Stomach smooth muscle (tissue), 2 donors: ENCODE data around the gene ZBTB34.

Experiments
- H3K27ac ChIP-seq: one replicate; pipeline ENCODE4 v1.7.0; 2013; ENCODE audit warnings: mild to moderate bottlenecking, low read length, inconsistent platforms
- H3K27me3 ChIP-seq, 2 donors: one replicate each; pipeline ENCODE4 v1.7.0; 2013; ENCODE audit warnings: low read length in 2 of 2; ENCODE audit not compliant: insufficient read depth in 2 of 2, control insufficient read depth in 1 of 2
- H3K36me3 ChIP-seq, 2 donors: one replicate each; pipeline ENCODE4 v1.7.0; 2013; ENCODE audit warnings: low read length in 2 of 2; ENCODE audit not compliant: control insufficient read depth in 2 of 2, insufficient read depth in 2 of 2
- H3K4me1 ChIP-seq: one replicate; pipeline ENCODE4 v1.7.0; 2013; ENCODE audit warnings: low read length; ENCODE audit not compliant: control insufficient read depth, insufficient read depth
- H3K4me3 ChIP-seq, 2 donors: one replicate each; pipeline ENCODE4 v1.7.0; 2013; ENCODE audit warnings: low read length in 2 of 2
- H3K9ac ChIP-seq, 2 donors: one replicate each; pipeline ENCODE4 v1.7.0; 2013; ENCODE audit warnings: low read length in 2 of 2, mild to moderate bottlenecking in 1 of 2
- H3K9me3 ChIP-seq, 2 donors: one replicate each; pipeline ENCODE4 v1.7.0; 2013; ENCODE audit warnings: low read length in 2 of 2; ENCODE audit not compliant: control insufficient read depth in 2 of 2
- donor health status: healthy.
- donor health status: Pancreatic carcinoma.

The ZBTB34 gene

DNA sequence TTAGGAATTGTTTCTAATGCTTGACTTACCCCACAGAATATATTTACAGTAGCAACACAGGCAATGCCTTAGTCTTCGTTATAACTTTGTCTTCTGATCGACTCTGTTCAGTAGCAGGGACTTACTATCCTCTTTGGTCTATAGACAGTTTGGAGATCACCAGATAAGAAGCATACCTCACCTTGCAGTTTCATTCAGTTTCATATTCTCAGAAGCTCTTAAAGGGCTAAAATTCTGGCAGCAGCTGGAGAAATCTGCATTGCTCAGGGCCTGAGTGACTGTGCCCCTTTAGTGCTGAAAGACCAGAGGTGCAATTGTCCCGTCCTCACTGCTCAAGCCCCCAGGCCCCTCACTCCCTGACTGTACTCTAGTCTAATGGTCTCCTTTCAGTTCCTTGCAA is 29.6 kb upstream of the ZBTB34 start:
- Histone ChIP-seq H3K36me3 (peaks cover 26 to 29% of the 10 kb centered on the region in 2 donors), H3K4me3 (no peak overlapping the region), H3K27me3 (no peaks in the 10 kb centered on the region), H3K4me1 (no peaks in the 10 kb centered on the region), H3K9me3 (no peaks in the 10 kb centered on the region), H3K27ac (no peak overlapping the region), H3K9ac (no peak overlapping the region)

- Histone ChIP-seq H3K9me3 (no peaks in the 10 kb centered on the region), H3K9ac (no peak overlapping the region), H3K4me3 (no peak overlapping the region), H3K27ac (no peak overlapping the region), H3K27me3 (no peaks in the 10 kb centered on the region), H3K36me3 (peaks cover 23 to 29% of the 10 kb centered on the region in 2 donors), H3K4me1 (no peaks in the 10 kb centered on the region)
Measured at GRCh38 chr9:126832440-126832839, 28.0 kb upstream of the ZBTB34 start.

GRCh38 chr9:126833020-126833419 is 27.4 kb upstream of the ZBTB34 start:
- Histone ChIP-seq H3K27me3 (no peaks in the 10 kb centered on the region), H3K36me3 (peaks cover 23 to 29% of the 10 kb centered on the region in 2 donors), H3K4me1 (no peaks in the 10 kb centered on the region), H3K27ac (no peak overlapping the region), H3K9ac (no peak overlapping the region), H3K4me3 (no peak overlapping the region), H3K9me3 (no peaks in the 10 kb centered on the region)

DNA sequence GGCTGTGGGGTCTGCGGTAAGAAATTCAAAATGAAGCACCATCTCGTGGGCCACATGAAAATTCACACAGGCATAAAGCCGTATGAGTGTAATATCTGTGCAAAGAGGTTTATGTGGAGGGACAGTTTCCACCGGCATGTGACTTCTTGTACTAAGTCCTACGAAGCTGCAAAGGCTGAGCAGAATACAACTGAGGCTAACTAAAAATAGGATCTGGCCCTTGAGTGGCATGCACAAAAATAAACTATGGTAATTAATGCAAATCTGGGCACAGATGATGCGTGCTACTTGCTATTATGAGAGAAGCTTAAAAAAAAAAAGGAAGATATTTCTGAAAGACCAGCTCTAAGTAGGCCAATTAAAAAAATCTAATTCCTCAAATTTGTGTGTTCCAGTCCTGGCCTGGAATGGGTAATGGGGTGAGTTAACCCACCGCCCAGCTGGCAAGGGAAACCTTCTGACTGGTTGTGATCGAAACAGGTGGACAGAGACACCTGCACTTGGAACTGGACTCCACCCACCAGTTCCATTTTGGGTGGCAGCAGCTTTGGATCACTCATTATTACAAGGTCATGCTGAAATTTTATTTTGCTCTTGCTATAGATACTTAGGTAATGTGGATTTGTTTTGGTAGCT is 26.6 kb upstream of the ZBTB34 start:
- no peak overlapping the region for H3K9ac ChIP-seq
- H3K27me3 ChIP-seq, result no peaks in the 10 kb centered on the region
- H3K9me3 ChIP-seq, result no peaks in the 10 kb centered on the region
- H3K36me3 ChIP-seq, result peaks cover 28 to 29% of the 10 kb centered on the region in 2 donors
- peaks cover 2% of the 10 kb centered on the region for H3K4me1 ChIP-seq
- H3K27ac ChIP-seq, result no peak overlapping the region
- no peak overlapping the region for H3K4me3 ChIP-seq

DNA sequence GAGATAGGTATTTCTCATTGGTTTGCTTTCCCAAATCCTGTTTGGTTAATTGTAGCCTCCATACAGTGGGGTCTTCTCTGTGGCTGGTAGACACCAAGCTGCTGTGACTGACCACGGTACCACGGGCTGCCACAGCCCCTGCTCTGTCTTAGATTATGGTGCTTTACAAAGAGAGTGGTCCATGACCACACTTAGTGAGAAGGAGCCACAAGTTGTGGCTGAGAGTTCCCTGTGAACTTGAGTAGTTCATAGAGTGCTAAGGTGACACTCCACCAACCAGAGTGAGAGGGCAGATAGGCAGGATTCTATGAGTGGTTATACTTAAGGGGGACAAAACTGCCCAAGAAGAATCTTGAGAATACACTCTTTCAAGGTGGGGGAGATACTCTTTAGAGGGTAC is 25.8 kb upstream of the ZBTB34 start:
- Histone ChIP-seq H3K4me1 (peaks cover 2% of the 10 kb centered on the region), H3K27ac (no peak overlapping the region), H3K9me3 (no peaks in the 10 kb centered on the region), H3K4me3 (no peak overlapping the region), H3K9ac (no peak overlapping the region), H3K36me3 (peaks cover 29 to 31% of the 10 kb centered on the region in 2 donors), H3K27me3 (no peaks in the 10 kb centered on the region)

DNA sequence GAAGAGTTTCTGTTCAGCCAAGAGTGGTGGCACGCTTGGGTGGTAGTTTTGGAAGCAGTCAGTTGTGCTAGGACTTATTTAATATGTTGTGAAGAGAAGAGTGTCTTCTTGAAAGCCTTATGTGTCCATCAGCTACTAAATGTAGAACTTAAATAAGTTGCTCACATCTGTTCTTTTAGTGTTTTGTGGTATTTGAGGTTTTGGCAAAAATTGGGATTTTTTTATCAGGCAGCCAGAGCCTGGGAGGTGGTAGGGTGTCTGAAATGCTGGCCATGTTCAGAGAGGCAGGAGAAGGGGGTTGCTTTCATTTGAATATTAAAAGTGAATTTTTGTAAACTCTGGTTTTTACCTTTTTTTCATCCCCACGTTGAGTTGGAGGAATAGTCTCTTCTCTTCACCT is 24.2 kb upstream of the ZBTB34 start:
- Histone ChIP-seq H3K4me1 (peaks cover 2% of the 10 kb centered on the region), H3K9ac (no peak overlapping the region), H3K9me3 (no peaks in the 10 kb centered on the region), H3K36me3 (peaks cover 29 to 31% of the 10 kb centered on the region in 2 donors), H3K27me3 (no peaks in the 10 kb centered on the region), H3K4me3 (no peak overlapping the region), H3K27ac (no peak overlapping the region)

GRCh38 chr9:126838055-126838811 is 22.2 kb upstream of the ZBTB34 start:
- Histone ChIP-seq H3K9me3 (no peaks in the 10 kb centered on the region), H3K27ac (no peak overlapping the region), H3K4me1 (peaks cover 2% of the 10 kb centered on the region), H3K4me3 (no peak overlapping the region), H3K9ac (no peak overlapping the region), H3K36me3 (peaks cover 19 to 21% of the 10 kb centered on the region in 2 donors), H3K27me3 (no peaks in the 10 kb centered on the region)

DNA sequence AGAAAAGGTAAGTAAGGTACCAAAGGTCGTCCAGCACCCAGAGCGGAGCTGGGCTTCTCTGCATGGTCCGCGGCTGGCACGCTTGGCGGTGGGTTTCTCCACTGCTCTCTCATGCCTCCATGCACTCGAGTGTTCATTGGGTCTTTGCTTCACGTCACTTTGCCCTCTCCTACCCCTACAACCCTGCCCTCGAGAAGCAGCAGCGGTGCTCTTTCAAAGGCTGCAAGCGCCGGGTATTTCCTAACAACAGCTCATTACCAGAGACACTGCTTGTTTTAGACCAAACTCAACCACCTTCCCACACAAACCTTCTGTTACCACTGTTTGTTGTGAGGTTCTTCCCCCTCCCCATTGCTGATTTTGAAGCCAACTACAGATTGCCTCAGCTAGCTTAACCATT is 21.5 kb upstream of the ZBTB34 start:
- Histone ChIP-seq H3K27me3 (no peaks in the 10 kb centered on the region), H3K4me1 (peaks cover 2% of the 10 kb centered on the region), H3K36me3 (peaks cover 13 to 14% of the 10 kb centered on the region in 2 donors), H3K27ac (no peak overlapping the region), H3K9me3 (no peaks in the 10 kb centered on the region), H3K4me3 (no peak overlapping the region), H3K9ac (no peak overlapping the region)

GRCh38 chr9:126839301-126839700 is 21.1 kb upstream of the ZBTB34 start:
- Histone ChIP-seq H3K9ac (no peak overlapping the region), H3K27ac (no peak overlapping the region), H3K4me1 (peaks cover 2% of the 10 kb centered on the region)

DNA sequence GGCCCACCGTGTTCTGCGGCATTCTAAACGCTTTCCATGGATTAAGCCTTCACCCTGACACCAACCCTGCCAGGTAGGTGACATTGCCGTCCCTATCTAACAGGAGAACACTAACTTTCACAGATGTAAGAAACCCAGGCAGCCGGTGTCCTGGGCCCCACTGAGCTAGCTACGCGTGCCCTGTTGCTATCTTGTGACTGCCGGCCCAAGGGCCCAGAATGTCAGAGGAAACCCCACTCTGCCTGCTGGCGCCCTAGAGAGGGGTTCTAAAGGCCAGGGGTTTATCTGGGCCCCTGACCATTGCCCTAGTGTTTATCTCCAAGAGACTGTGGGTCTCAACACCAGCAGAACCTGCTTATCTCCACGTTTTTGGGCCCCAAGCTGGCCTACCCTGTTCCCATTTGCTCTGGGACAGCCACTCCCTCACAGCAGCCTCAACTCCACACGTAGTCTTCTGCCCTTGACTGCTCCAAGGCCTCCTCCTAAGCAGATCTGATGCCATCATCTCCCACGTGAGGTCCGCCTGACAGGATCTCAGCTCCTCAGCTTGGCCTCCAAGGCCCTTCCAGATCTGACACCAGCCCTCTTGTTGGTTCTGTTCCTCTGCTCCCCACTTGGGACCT is 18.1 kb upstream of the ZBTB34 start:
- H3K36me3 ChIP-seq, result peaks cover 0 to 7% of the 10 kb centered on the region in 2 donors
- H3K4me1 ChIP-seq, result peaks cover 2% of the 10 kb centered on the region
- H3K9ac ChIP-seq, result no peak overlapping the region
- H3K4me3 ChIP-seq, result no peak overlapping the region
- no peaks in the 10 kb centered on the region for H3K27me3 ChIP-seq
- no peaks in the 10 kb centered on the region for H3K9me3 ChIP-seq
- H3K27ac ChIP-seq, result no peak overlapping the region

More at GRCh38 chr9:126839301-126839700, 21.1 kb upstream of the ZBTB34 start:
- Histone ChIP-seq H3K27me3 (no peaks in the 10 kb centered on the region), H3K4me3 (no peak overlapping the region), H3K36me3 (peaks cover 11 to 12% of the 10 kb centered on the region in 2 donors), H3K9me3 (no peaks in the 10 kb centered on the region)
